DND-41 (cell line): Measurements from ENCODE around the gene FLNA.
A peak's percentile ranks its signal among the peaks of the same experiment; 100 is the strongest.

Experiments used
- ATAC-seq: fragments of 200-7000 bp; cut with Tn5 transposase; 3 replicates; pipeline ENCODE4 v1.9.1; 2021; ENCODE audit warnings: low read depth; ENCODE audit not compliant: insufficient read depth
- DNase-seq: peaks from one replicate; pipeline ENCODE4 v3.0.0-alpha.2; 2020
- H2AFZ ChIP-seq: 2 replicates; pipeline ENCODE4 v1.6.0; 2012; ENCODE audit warnings: low read depth, low read length
- H3K27ac ChIP-seq: 2 replicates; pipeline ENCODE4 v1.5.1; 2012; ENCODE audit warnings: low read length, inconsistent platforms
- H3K27me3 ChIP-seq: fragments of 200-600 bp; sonication (generic); 2 replicates; pipeline ENCODE4 v1.6.0; 2012; ENCODE audit warnings: low read length, mild to moderate bottlenecking, inconsistent platforms; ENCODE audit not compliant: insufficient read depth, poor library complexity
- H3K36me3 ChIP-seq: 2 replicates; pipeline ENCODE4 v1.5.1; 2012; ENCODE audit warnings: low read length, inconsistent platforms; ENCODE audit not compliant: insufficient read depth
- H3K4me1 ChIP-seq: 2 replicates; pipeline ENCODE4 v1.5.1; 2012; ENCODE audit warnings: mild to moderate bottlenecking, low read length; ENCODE audit not compliant: insufficient read depth
- H3K4me2 ChIP-seq: 2 replicates; pipeline ENCODE4 v1.6.0; 2012; ENCODE audit warnings: mild to moderate bottlenecking, moderate library complexity, low read length, inconsistent platforms; ENCODE audit not compliant: insufficient read depth
- H3K4me3 ChIP-seq, 2 experiments: fragments of 200-600 bp in 1 of 2; shearing (Covaris generic) in 1 of 2; 2 replicates each; pipeline ENCODE4 v1.5.1; 2012 to 2016; ENCODE audit warnings: inconsistent platforms in 2 of 2, low read length in 2 of 2, mild to moderate bottlenecking in 2 of 2, low read depth in 1 of 2, moderate library complexity in 1 of 2
- H3K79me2 ChIP-seq: 2 replicates; pipeline ENCODE4 v1.6.0; 2012; ENCODE audit warnings: low read length, inconsistent platforms; ENCODE audit not compliant: insufficient read depth
- H3K9ac ChIP-seq: 2 replicates; pipeline ENCODE4 v1.6.0; 2012; ENCODE audit warnings: low read depth, mild to moderate bottlenecking, inconsistent platforms, low read length, moderate library complexity
- H3K9me3 ChIP-seq: 2 replicates; pipeline ENCODE4 v1.5.1; 2012; ENCODE audit warnings: low read length, moderate library complexity, mild to moderate bottlenecking, inconsistent platforms; ENCODE audit not compliant: insufficient read depth, severe bottlenecking
- H4K20me1 ChIP-seq: 2 replicates; pipeline ENCODE4 v1.6.0; 2012; ENCODE audit warnings: low read length; ENCODE audit not compliant: insufficient read depth
- CTCF ChIP-seq: IDR thresholded peaks from 2 replicates; pipeline ENCODE4 v1.5.1; 2012; ENCODE audit warnings: borderline replicate concordance, low read length, moderate library complexity, mild to moderate bottlenecking; ENCODE audit not compliant: poor library complexity, severe bottlenecking; ENCODE audit errors: extremely low read depth
- EZH2 ChIP-seq: IDR thresholded peaks from 3 replicates; pipeline ENCODE4 v1.6.1; 2012; ENCODE audit warnings: borderline replicate concordance, low read depth, mild to moderate bottlenecking, moderate library complexity, low read length, inconsistent platforms; ENCODE audit not compliant: severe bottlenecking

FLNA gene

GRCh38 chrX:154372612-154373022 is 1.8 kb downstream of the FLNA start:
- Histone ChIP-seq H4K20me1 (peaks cover 35% of the 10 kb centered on the region), H3K4me1 (peaks cover 50% of the 10 kb centered on the region), H3K27me3 (peaks cover 4% of the 10 kb centered on the region), H3K79me2 (peaks cover 38% of the 10 kb centered on the region), H3K36me3 (peaks cover 23% of the 10 kb centered on the region), H3K27ac (no peak overlapping the region), H2AFZ (no peak overlapping the region), H3K9ac (no peak overlapping the region), H3K4me2 (peak overlapping the region; percentile 90; the same call in 1 of the 2 replicates), H3K4me3 (no peak overlapping the region), H3K9me3 (no peaks in the 10 kb centered on the region)
- no peak for ATAC-seq
- DNase-seq = no peak
- TF ChIP-seq EZH2 = no peak
- TF ChIP-seq CTCF = no peak

- Histone ChIP-seq H3K27ac (no peak overlapping the region; the same call in 1 of the 2 replicates), H3K9me3 (no peaks in the 10 kb centered on the region), H3K4me1 (peaks cover 49% of the 10 kb centered on the region), H3K9ac (peak overlapping the region; percentile 54), H3K4me2 (peak overlapping the region; percentile 90), H3K4me3 (peak overlapping the region; percentile 25 to 60; a peak in 3 of 4 replicates), H3K79me2 (peaks cover 42% of the 10 kb centered on the region), H3K27me3 (peaks cover 4% of the 10 kb centered on the region), H3K36me3 (peaks cover 31% of the 10 kb centered on the region), H4K20me1 (peaks cover 42% of the 10 kb centered on the region), H2AFZ (peak overlapping the region; percentile 55)
- TF ChIP-seq CTCF (no peak), EZH2 (no peak)
- peak; percentile 8 for ATAC-seq
- DNase-seq = no peak
Measured at GRCh38 chrX:154371789-154372300, 2.6 kb downstream of the FLNA start.

GRCh38 chrX:154371017-154371788 is 3.2 kb downstream of the FLNA start:
- ATAC-seq (peak; percentile 75), DNase-seq (peak; percentile 95)
- Histone ChIP-seq H3K4me3 (peak overlapping the region; percentile 95 to 99), H3K9ac (peak overlapping the region; percentile 90), H4K20me1 (peaks cover 49% of the 10 kb centered on the region), H2AFZ (peak overlapping the region; percentile 55), H3K36me3 (peaks cover 37% of the 10 kb centered on the region), H3K4me1 (peaks cover 53% of the 10 kb centered on the region), H3K9me3 (no peaks in the 10 kb centered on the region), H3K79me2 (peaks cover 49% of the 10 kb centered on the region), H3K27me3 (peaks cover 4% of the 10 kb centered on the region), H3K27ac (peak overlapping the region; percentile 98), H3K4me2 (peak overlapping the region; percentile 90)
- TF ChIP-seq CTCF = no peak
- no peak for TF ChIP-seq EZH2
